HG03060 (cell line): ENCODE measurements around the gene GOLT1A.

Experiments used
- ATAC-seq: cut with Tn5 transposase; IDR thresholded peaks from one replicate; pipeline ENCODE4 v1.9.1; 2021; ENCODE audit warnings: low read depth, moderate number of reproducible peaks; ENCODE audit not compliant: unreplicated experiment

GOLT1A gene

GRCh38 chr1:204194771-204195170 lies 19.0 kb downstream of the GOLT1A start:
- ATAC-seq: no peak

GRCh38 chr1:204194080-204194479 lies 19.7 kb downstream of the GOLT1A start:
- ATAC-seq: no peak

- no peak for ATAC-seq
Measured at GRCh38 chr1:204192589-204193352, 21.0 kb downstream of the GOLT1A start.

- no peak for ATAC-seq
Measured at GRCh38 chr1:204192046-204192445, 21.7 kb downstream of the GOLT1A start.

GRCh38 chr1:204191456-204191855 lies 22.3 kb downstream of the GOLT1A start:
- ATAC-seq: no peak

- ATAC-seq: no peak
Measured at GRCh38 chr1:204190212-204191211, 23.3 kb downstream of the GOLT1A start.

GRCh38 chr1:204188959-204189639 lies 24.7 kb downstream of the GOLT1A start:
- ATAC-seq: no peak

GRCh38 chr1:204186597-204186996 lies 27.2 kb downstream of the GOLT1A start:
- ATAC-seq: no peak

- ATAC-seq: no peak
Measured at GRCh38 chr1:204181116-204181515, 32.7 kb downstream of the GOLT1A start.

GRCh38 chr1:204180133-204180532 lies 33.7 kb downstream of the GOLT1A start:
- ATAC-seq: no peak

GRCh38 chr1:204178487-204179281 lies 35.1 kb downstream of the GOLT1A start:
- no peak for ATAC-seq

- ATAC-seq: no peak
Measured at GRCh38 chr1:204177133-204177532, 36.7 kb downstream of the GOLT1A start.

GRCh38 chr1:204176049-204176448 lies 37.7 kb downstream of the GOLT1A start:
- ATAC-seq: no peak

GRCh38 chr1:204174958-204175357 lies 38.8 kb downstream of the GOLT1A start:
- no peak for ATAC-seq

GRCh38 chr1:204172404-204173029 lies 41.3 kb downstream of the GOLT1A start:
- ATAC-seq: no peak

- no peak for ATAC-seq
Measured at GRCh38 chr1:204171751-204172178, 42.0 kb downstream of the GOLT1A start.

- ATAC-seq: no peak
Measured at GRCh38 chr1:204170494-204171155, 43.2 kb downstream of the GOLT1A start.

- ATAC-seq: no peak
Measured at GRCh38 chr1:204169858-204170257, 43.9 kb downstream of the GOLT1A start.

GRCh38 chr1:204167730-204168129 lies 46.1 kb downstream of the GOLT1A start:
- no peak for ATAC-seq
